Measurements from ENCODE around the gene SIN3A. TPM values are rescaled to one million over a fixed set of nuclear protein-coding genes. Genes with fewer than 3 reads are reported as not detected.

Gene SIN3A
- total and polyA plus RNA-seq, 9 of the 15 experiments (the other 6 are each of a cell fraction or from before 2014, with no cell fraction given): 11.1 to 70.3 (median 25.3) TPM

GRCh38 chr15:75437721-75438120 is 13.8 kb downstream of the SIN3A start (continued):
- TF ChIP-seq TOE1 (IDR thresholded peaks at IDR 0.05; ENCODE audit: borderline replicate concordance): no peak
- no peak for TF ChIP-seq TOE1 (CRISPR knock-in tag; IDR thresholded peaks at IDR 0.05; ENCODE audit: borderline replicate concordance, low read depth)
- no peak for TF ChIP-seq DPF2 (IDR thresholded peaks at IDR 0.05)
- TF ChIP-seq KAT8 (IDR thresholded peaks at IDR 0.05; ENCODE audit: low read depth): no peak
- TF ChIP-seq, protein P1, sequence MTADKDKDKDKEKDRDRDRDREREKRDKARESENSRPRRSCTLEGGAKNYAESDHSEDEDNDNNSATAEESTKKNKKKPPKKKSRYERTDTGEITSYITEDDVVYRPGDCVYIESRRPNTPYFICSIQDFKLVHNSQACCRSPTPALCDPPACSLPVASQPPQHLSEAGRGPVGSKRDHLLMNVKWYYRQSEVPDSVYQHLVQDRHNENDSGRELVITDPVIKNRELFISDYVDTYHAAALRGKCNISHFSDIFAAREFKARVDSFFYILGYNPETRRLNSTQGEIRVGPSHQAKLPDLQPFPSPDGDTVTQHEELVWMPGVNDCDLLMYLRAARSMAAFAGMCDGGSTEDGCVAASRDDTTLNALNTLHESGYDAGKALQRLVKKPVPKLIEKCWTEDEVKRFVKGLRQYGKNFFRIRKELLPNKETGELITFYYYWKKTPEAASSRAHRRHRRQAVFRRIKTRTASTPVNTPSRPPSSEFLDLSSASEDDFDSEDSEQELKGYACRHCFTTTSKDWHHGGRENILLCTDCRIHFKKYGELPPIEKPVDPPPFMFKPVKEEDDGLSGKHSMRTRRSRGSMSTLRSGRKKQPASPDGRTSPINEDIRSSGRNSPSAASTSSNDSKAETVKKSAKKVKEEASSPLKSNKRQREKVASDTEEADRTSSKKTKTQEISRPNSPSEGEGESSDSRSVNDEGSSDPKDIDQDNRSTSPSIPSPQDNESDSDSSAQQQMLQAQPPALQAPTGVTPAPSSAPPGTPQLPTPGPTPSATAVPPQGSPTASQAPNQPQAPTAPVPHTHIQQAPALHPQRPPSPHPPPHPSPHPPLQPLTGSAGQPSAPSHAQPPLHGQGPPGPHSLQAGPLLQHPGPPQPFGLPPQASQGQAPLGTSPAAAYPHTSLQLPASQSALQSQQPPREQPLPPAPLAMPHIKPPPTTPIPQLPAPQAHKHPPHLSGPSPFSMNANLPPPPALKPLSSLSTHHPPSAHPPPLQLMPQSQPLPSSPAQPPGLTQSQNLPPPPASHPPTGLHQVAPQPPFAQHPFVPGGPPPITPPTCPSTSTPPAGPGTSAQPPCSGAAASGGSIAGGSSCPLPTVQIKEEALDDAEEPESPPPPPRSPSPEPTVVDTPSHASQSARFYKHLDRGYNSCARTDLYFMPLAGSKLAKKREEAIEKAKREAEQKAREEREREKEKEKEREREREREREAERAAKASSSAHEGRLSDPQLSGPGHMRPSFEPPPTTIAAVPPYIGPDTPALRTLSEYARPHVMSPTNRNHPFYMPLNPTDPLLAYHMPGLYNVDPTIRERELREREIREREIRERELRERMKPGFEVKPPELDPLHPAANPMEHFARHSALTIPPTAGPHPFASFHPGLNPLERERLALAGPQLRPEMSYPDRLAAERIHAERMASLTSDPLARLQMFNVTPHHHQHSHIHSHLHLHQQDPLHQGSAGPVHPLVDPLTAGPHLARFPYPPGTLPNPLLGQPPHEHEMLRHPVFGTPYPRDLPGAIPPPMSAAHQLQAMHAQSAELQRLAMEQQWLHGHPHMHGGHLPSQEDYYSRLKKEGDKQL (CRISPR knock-in tag; IDR thresholded peaks at IDR 0.05; ENCODE audit: borderline replicate concordance): no peak

GRCh38 chr15:75436881-75437280 is 14.6 kb downstream of the SIN3A start:
- no peaks in the 10 kb centered on the region for H3K9me3 ChIP-seq (replicated peaks; ENCODE audit: control insufficient read depth, insufficient read depth, low read depth, low read length)
- no TSS peak for BruUV-seq (replicated peaks)
- H3K79me2 ChIP-seq (ENCODE audit: control insufficient read depth, insufficient read depth, low read length): peaks cover 86% of the 10 kb centered on the region
- no peaks in the 10 kb centered on the region for H3K9me1 ChIP-seq (ENCODE audit: control insufficient read depth, insufficient read depth, low read length)
- FAIRE-seq (no peak), DNase-seq (ENCODE audit: extremely low read depth in 1 of 4, low spot score in 3 of 4) (no peak), ATAC-seq (no peak; the same call in 1 of the 3 replicates)
- no peak overlapping the region for H3K4me3 ChIP-seq
- no peak overlapping the region for H2AFZ ChIP-seq (ENCODE audit: low read depth, low read length)
- no peak overlapping the region for H3K9ac ChIP-seq (ENCODE audit: insufficient read depth in 1 of 2, low read depth in 2 of 2, low read length in 2 of 2)
- H3K36me3 ChIP-seq (ENCODE audit: control insufficient read depth, insufficient read depth, low read length): peaks cover 51% of the 10 kb centered on the region; the same call in 2 of the 3 replicates
- H3K4me1 ChIP-seq (replicated peaks in 1 of 2; ENCODE audit: control insufficient read depth in 2 of 2, insufficient read depth in 2 of 2, low read length in 2 of 2): no peaks in the 10 kb centered on the region; a peak in 1 of 5 replicates
- in situ Hi-C loops (cut with MboI) (no loop called here), intact Hi-C loops (cut with micrococcal nuclease) (no loop called here)
- H3K27me3 ChIP-seq (ENCODE audit: control insufficient read depth in 2 of 2, insufficient read depth in 2 of 2, low read length in 2 of 2): no peaks in the 10 kb centered on the region
- ChIA-PET POLR2A (interaction anchor here (0.6 to 2.1 kb wide), 6 partner anchors 9 to 19 kb away, joined by 3 to 7 read pairs (median 4); partner anchors contain the start of gene SIN3A), CTCF (ENCODE audit: low intra/inter-chr PET ratio) (no interaction called here)
- H4K20me1 ChIP-seq (replicated peaks; ENCODE audit: control insufficient read depth, insufficient read depth, low read length): no peaks in the 10 kb centered on the region; the same call in 1 of the 2 replicates
- H3K27ac ChIP-seq (ENCODE audit: extremely low read depth, low read depth, low read length): no peak overlapping the region
- no peak overlapping the region for H3K4me2 ChIP-seq (ENCODE audit: insufficient read depth, low read length)
- TF ChIP-seq PHB2 (IDR thresholded peaks at IDR 0.05; ENCODE audit: low read depth): no peak
- TF ChIP-seq CBX5 (IDR thresholded peaks at IDR 0.05; ENCODE audit: borderline replicate concordance, low read depth): no peak
- TF ChIP-seq CCAR2 (IDR thresholded peaks at IDR 0.05; ENCODE audit: low read depth, low read length): no peak
- no peak for TF ChIP-seq MEF2D (tag; conservative IDR thresholded peaks at IDR 0.05; ENCODE audit: low read depth)
- TF ChIP-seq TEAD2 (tag; IDR thresholded peaks at IDR 0.05): no peak
- WGBS (ENCODE audit: insufficient coverage, low coverage, missing lambda C conversion rate): 79% methylated on average over 5 of the region's 5 CpGs

Data from K562 (cell line).